Urothelium cell line (cell line): ENCODE results near the gene CCDC102A.

Source experiments
- DNase-seq: peaks from one replicate; pipeline ENCODE4 v3.0.0; 2011; ENCODE audit warnings: low spot score, mixed read lengths
- FAIRE-seq: peaks from 2 replicates; lab custom pipeline; 2011; peaks lifted over from hg19 to GRCh38; lab: Jason Lieb, UNC

The CCDC102A gene

GRCh38 chr16:57525761-57526160 is 10.6 kb downstream of the CCDC102A start:
- FAIRE-seq (no peak), DNase-seq (no peak)

- no peak for FAIRE-seq
- no peak for DNase-seq
These were observed 13.4 kb downstream of the CCDC102A start for GRCh38 chr16:57522960-57523359.

GRCh38 chr16:57519796-57520360 is 16.5 kb downstream of the CCDC102A start:
- peak; percentile 80 for DNase-seq
- no peak for FAIRE-seq

DNA sequence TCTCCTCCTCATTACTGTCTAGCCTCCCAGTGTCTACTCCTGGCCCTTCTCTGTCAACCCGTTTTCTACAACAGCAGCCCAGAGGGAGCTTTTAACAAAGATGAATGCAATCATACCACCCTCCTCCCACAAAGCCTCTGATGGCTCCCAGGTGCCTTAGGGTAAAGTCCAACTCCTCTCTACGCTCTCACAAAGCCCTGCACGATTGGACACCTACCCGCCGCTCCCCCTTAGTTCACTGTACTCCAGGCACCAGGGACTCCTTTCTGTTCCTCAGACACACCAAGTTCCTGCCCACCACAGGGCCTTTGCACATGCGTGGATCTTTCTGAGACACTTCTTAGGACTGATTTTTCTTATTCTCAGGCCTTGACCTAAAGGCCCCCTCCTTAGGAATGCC is 17.4 kb downstream of the CCDC102A start:
- FAIRE-seq = no peak
- DNase-seq = no peak

DNA sequence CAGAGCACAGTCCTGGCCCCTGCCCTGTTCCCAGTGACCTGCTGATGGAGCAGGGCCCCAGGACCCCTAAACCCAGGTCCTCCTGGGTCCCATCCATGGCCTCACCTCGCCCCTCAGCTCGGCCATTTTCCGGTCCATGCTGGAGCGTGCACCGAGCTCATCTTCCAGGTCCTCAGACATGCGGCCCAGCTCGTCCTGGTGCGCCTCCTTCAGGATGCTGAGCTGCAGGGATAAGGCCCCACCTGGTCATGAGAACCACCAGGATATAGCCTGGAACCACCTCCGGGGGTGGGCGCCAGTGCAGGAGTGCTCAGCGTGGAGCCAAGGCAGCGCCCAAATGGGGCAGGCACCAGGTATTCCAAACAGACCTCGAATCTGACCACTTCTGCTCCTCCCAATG is 17.9 kb downstream of the CCDC102A start:
- FAIRE-seq (no peak), DNase-seq (no peak)

- FAIRE-seq = no peak
- DNase-seq = no peak
These were observed 18.7 kb downstream of the CCDC102A start for GRCh38 chr16:57517397-57518367.

DNA sequence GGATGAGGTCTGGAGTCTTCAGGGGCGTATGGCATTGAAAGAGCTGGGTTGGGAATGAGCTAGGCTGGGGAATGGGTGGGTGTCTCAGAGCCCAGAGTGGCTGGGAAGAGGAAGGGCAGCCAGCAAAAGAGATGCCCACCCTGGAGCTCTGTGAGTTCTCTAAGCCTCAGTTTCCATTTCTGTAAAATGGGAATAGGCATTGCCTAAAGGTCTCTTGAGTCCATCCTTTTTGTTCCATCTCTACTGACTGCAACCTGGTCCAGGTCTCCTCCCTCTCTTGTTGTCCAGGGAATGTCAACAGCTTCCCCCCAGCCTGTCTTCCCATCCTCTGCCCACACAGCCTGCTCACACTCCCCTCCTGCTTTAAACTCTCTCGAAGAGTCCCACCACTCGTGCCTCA is 19.6 kb downstream of the CCDC102A start:
- FAIRE-seq = no peak
- DNase-seq = no peak

DNA sequence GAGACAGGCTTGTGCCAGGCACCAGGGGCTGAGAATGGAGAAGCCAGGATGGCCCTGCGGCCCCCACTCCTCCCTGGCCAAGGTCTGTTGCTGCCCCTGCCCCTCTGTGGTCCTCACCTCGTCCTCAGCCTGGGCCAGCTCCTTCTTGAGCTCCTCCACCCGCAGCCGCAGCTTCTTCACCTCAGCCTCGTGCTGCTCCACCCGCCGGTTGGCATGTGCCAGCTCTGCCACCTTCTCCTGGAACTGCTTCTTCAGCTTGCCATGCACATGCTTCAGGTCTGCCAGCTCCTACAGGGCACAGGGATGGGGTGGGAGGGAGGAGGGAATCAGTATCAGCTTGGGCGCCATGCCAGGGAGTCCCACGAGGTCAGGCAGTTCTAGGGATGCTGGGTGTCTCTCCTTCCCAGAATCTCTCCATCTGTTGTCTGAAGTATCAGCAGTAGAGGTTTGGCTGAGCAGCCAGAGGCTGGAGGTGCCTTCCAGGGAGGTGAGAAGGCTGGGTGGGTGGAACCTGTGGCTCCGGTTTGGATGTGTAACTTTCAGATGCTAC is 20.1 kb downstream of the CCDC102A start:
- DNase-seq (no peak), FAIRE-seq (no peak)

GRCh38 chr16:57514791-57515600 is 21.4 kb downstream of the CCDC102A start:
- no peak for FAIRE-seq
- DNase-seq = no peak

DNA sequence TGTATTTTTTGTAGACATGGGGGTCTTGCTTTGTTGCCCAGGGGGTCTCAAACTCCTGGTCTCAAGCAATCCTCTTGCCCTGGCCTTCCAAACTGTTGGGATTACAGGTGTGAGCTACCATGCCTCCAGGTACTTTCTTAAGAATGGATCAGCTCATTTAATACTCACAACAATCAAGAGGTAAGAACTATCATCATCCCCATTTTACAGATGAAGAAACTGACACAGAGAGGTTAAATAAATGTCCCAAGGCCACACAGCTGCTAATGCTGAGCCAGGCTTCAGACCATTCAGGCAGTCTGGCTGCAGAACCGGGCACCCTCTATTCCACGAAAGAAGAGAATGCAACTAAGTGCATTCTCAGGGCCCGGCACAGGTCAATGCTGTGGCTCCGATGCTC is 22.0 kb downstream of the CCDC102A start:
- FAIRE-seq = no peak
- no peak for DNase-seq

DNA sequence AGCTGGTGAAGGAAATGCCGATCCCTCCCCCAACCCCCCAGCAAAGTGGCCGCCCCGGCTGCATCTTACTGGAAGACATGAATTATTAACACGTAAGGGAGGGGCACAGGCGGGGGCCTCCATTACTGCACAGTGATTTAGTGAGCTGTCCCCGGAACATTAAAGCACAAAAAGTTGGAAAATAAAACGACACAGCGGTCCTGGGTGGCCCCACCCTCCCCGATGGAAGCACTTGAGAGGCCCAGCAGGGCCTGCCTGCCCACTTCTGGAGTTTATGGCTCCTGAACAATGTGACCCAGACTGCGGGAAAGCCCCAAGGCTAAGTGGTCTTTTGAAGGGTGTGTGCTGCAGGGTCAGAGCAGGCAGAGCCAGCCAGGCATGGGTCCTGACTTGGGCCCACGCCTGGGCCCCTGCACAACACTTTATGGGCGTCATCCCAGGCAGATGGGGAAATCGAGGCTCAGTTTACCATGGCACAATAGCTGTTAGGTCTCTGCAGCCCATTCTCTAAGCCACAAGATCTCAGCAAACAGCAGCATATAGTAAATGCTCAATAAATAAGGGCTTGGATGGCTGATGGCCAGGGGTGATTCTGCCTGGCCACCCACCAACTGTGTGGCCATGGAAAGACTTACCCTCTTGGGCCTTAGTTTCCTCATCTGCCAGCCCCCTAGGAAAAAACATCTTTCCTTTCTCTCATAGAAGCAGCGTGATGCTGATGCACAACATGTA is 22.8 kb downstream of the CCDC102A start:
- DNase-seq (no peak), FAIRE-seq (no peak)

DNA sequence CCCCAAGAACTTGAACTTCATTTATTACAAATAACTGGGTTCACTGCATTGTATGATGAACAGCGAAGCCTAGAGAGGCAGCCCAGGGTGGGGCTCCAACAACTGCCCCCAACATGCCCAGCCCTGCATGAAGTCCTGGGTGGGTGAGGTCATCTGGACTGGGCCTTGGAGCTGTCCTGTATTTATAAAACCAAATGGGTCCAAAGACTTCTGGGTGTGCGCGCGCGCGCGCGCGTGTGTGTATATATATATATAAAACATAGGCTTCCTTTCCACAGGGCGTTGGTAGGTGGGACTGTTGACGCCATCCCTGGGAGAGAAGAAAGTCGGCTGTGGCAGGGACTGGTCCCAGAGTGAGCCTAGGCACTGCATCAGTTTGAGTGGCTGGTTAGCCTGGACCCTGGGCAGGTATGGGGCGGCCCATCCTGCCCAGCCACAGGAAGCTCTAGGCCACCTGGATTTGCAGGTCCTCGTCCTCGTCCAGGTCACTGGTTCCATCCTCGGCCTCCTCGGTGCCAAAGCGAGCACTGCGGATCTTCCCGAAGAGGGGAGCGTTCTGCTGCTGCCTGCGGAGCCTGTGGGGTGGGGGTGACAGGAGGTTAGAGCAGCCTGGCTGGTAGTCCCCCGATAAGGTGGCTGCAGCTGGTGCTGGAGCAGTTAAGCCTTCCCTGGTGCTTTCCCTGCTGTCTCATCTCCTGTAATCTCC is 23.9 kb downstream of the CCDC102A start:
- FAIRE-seq (no peak), DNase-seq (no peak)

- no peak for DNase-seq
- no peak for FAIRE-seq
These were observed 26.1 kb downstream of the CCDC102A start for GRCh38 chr16:57510016-57510871.

- FAIRE-seq (no peak), DNase-seq (no peak)
These were observed 27.0 kb downstream of the CCDC102A start for GRCh38 chr16:57509231-57509923.

GRCh38 chr16:57508035-57508425 is 28.3 kb downstream of the CCDC102A start:
- DNase-seq (no peak), FAIRE-seq (no peak)

DNA sequence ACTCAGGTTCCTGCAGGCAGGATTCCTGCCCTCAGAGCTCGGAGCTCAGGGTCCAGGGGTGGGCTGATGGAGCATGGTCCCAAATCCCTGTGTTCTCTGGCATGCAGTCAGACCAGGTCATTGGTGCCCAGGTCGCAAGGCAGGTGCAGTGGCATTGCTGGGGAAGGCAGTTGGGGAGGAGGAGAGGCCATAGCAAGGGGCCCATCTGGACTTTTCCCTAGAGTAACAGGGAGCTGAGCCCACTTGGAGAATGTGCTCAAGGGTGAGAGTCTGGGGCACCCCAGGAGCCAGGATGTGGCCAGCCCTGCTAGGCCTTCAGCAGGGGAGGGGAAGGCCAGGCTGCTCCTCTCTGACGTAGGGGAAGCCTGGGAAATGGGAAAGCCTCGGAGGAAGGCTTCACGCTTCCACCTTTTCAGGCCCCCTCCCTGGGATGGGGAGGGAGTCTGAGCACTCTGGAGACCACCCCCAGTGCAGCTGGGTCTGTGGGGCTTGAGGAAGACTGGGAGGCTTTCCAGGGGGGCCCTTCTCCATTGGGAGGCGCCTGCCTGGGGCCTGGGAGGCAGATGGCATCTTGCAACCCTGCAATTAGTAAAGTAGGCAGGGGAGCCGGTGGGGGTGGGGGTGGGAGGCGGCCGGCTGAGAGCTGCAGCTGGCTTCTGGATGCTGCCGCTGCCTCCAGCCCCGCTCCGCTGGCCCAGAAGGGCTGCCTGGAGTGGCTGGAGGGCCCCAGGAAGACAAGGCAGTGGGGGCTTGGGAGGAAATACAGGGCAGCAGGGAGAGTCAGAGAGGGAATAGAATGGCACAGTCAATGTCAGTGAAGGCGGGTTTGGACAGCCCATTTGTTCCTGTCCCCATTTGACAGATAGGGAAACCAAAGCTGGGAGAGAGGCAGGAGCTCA is 29.0 kb downstream of the CCDC102A start:
- FAIRE-seq = no peak
- no peak for DNase-seq

- FAIRE-seq (no peak), DNase-seq (no peak)
These were observed 31.2 kb downstream of the CCDC102A start for GRCh38 chr16:57505169-57505568.
